Mesenteric fat pad (tissue), 1 donor: Measurements from ENCODE around the gene PALLD. TPM values are rescaled to one million over a fixed set of nuclear protein-coding genes. Genes with fewer than 3 reads are reported as not detected.

Experiments
- DNase-seq: peaks from one replicate; pipeline ENCODE4 v3.0.0-alpha.2; 2020; ENCODE audit warnings: low spot score
- total RNA-seq: library from RNA; stranded (reverse); fragmentation: NEBNext Ultra II Directional; extraction: Animal tissue kit (Norgen Biotek cat#: 25700); gene quantifications from one replicate; pipeline ENCODE4 v1.2.1, GENCODE V29; 2021
- donor health status: DM: yes; HTN: yes; CAD: no.

PALLD gene
- total RNA-seq, 1 donor from 2014 or later = 87.9 TPM

DNA sequence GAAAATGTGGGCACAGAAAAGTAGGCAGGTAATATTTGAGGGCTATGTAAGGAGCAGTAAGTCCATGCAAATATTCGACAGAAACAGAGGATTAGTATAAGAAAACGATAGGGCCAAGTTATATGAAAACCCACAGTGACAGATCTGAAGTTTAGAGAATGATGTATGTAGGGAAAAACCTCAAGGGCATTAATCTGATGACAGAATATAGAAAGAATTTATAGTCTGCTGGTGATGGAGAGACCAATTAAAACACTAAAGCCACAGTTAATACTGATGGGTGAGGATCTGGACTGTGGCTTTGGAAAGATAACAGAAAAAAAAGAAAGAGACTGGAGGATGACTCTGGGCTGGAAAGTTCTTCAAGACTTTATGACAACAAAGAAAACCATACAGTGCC, 169.7 kb downstream of the PALLD start:
- DNase-seq = no peak

DNA sequence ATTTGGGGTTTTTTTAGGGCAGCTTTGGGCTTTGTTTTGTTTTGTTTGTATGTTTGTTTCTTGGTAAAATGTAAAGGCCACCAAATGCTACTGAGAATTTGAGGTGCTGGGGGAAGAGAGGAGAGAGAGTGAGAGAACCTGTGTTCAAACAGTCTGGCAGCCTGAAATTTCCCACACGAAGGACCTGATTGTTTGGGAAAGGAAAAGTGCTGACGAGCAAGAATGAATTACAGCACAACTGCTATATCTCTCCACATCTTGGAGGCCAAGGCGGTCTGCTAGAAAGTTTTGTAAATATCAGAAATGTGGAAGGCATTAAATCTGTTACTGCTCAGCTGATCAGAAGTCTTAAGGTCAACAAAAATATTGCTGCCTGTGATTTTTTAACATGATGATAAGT, 170.5 kb downstream of the PALLD start:
- no peak for DNase-seq

DNA sequence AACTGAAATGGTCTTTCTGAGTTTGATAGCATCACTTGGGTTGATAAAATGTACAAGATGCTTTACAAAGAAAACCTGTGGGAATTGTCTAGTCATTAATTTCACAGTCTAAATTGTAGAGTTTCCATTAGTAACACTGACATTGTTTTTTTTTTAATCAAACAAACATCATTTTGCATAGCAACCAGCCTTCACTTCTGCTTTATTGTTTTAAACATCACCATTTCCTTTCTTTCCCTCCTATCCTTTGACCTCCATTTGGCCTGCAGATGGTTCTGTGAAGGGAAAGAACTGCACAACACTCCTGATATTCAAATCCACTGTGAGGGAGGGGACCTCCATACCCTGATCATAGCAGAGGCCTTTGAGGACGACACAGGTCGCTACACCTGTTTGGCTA, 171.1 kb downstream of the PALLD start:
- no peak for DNase-seq

DNA sequence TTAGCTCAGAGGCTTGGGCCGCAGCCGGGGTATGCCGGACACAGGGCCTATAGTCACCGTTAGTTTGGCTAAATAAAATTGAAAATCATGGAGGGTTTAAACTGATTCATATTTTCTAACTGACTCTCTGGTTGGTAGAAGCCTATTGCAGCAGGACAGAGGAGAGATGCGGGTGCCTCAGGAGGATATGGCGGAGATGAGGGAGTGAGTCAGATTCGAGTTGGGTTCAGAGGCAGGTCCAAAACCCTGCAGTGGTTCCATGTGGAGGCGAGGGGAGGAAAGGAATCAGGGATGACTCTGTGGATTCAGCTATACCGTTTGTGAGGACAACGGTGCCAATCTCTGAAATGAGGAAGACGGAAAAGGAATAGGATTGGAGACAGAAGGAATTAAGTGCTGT, 176.6 kb downstream of the PALLD start:
- no peak for DNase-seq

DNA sequence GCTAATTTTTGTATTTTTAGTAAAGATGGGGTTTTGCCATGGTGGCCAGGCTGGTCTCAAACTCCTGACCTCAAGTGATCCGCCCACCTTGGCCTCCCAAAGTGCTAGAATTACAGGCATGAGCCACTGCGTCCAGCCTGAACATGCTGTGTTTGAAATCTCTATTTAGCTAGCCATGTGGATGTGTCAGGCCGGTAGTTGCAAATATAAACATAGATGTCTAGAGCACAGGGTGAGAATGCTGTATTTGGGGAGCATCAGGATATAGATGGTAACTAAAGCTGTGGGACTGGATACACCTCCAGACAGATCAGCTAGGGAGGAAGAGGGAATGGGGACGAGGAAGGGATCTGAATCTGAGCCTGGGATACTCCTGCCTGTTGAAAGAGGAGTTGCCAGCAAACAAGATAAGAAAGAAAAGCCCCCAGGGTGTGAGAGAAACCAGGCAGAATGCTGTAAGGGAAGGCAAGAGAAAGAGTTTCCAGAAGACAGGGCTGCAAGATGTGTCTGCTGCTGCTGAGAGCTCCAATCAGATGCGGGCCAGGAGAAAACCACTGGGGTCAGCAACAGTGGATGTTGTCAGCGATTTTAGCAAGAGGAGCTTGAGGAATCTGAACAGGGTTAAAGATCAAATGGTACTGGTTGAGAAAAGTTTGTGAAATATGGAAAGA, 177.4 kb downstream of the PALLD start:
- no peak for DNase-seq

DNA sequence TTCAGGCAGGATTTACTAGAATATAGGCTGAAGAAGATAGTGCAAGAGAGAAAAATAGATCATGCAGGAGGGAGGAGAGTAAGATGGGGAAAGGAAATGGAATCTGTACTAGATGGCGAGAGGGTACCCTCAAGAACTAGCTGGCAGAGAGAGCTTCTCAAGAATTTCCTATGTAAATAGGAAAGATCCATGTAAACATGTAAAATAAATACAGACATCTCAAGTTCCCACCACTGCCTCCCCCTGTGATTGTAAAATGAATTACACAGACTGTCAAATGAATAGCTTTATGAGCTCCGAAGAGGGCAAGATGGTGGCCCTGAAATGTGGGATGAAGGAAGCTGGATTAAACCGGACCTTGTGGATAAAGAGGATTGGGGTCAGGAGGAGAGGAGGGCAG, 178.0 kb downstream of the PALLD start:
- DNase-seq = no peak

DNA sequence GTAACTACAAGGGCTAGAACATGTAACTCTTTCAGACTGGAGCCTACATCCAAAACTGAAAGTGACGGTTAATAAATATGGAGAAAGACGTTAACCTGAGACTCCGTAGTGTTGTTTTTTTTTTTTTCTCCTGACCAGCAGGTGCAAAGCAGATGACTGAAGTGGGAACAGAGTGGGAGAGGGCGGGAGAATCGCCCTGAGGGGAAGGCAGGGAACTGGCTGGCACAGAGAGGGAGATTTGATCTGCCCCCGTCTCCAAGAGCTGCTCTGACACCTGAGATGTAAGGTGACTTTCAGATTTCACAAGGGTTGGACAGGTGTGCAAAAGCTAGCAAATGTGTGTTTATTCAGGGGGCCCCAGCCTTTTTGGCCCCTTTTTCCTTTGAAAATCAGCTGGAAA, 180.2 kb downstream of the PALLD start:
- DNase-seq = no peak

DNA sequence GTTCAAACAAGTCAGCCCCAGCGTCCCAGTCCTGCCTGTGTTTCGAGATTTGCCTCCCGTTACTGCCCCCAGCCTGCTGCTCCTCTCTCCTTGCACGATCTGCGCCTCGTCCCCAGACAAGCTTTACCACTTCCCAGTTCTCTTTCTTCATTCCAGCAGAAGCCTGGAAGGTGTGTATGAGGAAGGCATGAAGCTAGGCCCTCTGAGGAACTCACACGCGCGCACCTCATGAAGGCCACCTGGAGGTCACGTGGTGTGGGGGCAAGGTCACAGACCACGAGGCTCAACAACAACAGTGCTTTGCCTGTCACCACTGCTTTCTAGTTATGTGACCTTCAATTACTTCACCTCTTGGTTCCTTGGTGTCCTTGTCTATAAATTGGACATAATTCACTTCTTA, 181.0 kb downstream of the PALLD start:
- DNase-seq = no peak

DNA sequence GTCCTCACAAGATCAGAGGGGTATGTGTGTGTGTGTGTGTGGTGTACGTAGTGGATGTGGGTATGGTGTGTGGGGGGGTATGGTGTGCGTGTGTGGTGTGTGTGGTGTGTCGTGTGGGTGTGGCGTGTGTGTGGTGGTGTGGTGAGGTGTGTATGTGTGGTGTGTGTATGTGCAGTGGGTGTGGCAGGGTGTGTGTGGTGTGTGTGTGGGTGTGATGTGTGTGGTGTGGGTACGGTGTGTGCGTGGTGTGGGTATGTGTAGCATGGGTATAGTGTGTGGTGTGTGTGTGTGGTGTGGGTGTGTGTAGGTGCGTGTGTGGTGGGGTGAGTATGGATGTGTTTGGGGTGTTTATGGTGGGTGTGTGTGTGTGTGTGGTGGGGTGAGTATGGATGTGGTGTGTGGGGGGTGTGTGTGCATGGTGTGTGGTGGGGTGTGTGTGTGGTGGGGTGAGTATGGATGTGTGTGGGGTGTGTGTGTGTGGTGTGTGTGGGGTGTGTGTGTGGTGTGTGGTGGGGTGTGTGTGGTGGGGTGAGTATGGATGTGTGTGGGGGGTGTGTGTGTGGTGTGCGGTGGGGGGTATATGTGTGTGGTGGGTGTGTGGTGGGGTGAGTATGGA, 182.0 kb downstream of the PALLD start:
- no peak for DNase-seq

DNA sequence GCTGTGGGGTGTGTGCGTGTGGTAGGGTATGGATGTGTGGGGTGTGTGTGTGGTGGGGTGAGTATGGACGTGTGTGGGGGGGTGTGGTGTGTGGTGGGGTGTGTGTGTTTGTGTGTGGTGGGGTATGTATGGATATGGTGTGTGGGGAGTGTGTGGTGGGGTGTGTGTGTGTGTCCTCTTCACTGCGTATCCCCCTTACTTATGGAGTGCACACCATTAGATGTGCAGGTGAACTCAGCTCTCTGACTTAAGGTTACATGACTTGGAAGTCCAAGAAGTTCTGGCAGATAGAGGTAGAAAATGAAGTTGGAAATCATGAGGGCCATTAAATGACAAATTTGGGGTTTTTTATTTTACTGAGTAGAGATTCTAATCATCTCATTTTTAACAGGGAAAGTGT, 182.5 kb downstream of the PALLD start:
- no peak for DNase-seq

DNA sequence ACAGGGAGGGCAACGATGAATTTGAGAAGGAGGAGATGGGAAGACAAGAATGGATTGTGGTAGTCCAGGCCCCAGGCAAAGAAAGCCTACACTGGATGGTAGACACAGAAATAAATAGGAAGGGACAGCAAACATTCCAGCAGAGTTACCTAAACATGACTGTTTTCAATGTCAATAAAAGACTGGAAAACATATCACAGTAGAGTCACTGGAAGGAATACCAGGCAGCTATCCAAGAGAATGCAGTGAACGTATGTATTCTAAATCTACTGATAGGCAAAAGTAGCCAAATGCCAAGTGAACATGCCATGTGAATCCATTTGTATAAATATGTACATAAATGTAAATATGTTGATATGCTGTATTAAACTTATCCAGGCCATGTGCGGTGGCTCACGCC, 183.0 kb downstream of the PALLD start:
- DNase-seq = no peak

DNA sequence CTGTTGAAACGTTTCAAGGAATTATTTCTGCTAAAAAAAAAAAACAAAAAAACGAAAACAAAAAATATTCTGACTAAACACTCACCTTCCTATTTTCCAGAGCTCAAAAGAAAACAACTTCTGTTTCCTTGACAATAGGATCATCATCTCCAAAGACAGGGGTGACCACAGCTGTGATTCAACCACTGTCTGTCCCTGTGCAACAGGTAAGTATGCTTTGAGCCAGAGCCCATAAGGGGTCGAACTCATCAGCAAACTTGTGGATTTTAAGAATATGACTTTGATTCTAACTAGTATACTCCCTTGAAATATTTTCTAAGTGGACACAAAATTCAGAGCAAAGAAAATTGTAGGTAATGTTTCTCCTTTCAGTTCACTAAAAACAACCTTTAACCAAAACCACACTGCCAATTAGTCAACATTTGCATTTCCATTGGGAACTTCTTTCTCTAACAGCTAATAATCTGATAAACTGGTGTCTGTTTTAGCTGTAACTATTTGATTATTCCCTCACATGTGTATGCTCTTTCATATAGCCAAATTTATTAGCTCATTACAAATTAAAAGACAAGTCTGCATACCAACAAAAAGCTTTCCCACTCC, 186.1 kb downstream of the PALLD start:
- DNase-seq = no peak

DNA sequence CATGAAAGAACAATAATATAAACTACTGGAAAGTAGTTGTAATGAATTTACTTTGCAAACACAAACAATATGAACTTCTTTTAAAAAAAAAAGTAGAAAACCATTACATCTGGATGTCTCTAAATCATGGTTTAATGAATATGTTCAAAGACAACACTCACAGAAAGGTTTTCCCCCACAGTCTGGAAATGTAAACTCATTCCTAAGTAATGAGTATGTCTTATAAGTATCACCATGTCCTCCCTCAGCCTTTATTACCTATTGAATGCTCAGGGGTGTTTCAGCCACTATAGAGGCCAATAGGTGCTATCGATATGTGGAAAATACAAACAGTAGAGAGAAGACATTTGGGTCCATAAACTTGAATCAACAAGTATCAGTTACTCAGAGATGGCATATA, 186.7 kb downstream of the PALLD start:
- DNase-seq = no peak

DNA sequence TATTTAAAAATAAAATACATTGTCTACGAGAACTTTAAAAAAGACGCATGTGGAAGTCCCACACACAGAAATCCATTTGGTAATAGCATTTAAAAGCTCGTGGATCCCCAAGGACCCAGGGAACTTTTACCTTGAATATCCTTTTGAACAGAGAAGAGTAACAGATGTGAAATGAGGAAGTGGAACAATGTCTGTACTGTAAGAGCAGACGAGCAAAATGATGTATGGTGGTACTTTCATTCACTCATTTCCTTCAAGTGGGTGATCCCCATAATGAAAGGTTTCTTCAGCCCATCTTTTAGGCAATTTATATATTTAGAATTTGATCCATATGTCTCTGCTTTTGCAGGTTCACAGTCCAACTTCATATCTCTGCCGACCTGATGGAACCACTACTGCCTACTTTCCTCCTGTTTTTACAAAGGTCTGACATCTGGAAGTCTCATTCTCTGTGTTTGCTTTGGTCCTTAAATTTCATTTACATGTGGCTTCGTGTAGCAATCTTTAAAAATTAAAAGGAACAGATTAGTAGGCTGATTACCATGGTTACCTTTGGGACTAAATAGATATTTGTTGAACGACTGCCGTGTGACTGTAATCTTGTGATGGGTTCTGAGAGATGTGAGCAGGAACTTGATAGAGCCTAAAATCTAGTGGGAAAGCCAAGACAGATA, 188.4 kb downstream of the PALLD start:
- no peak for DNase-seq

DNA sequence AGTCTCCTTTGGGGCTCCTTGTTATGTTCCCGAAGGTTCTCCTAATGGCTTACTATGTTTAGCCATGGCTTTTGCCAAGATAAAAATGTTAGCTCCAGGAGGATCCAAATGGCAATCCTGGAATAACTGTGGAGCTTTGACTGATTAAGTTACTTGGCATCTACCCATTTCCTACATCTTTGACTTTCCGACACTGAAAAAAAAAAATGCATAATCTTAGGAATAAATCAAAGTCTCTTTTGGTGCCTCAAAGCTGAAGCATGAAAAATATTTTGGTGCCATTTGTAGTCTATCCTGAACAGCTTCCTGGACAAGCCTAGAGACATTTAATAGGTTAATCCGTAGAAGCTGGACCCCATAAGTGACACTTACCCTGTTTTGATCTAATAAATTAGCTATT, 191.7 kb downstream of the PALLD start:
- no peak for DNase-seq

DNA sequence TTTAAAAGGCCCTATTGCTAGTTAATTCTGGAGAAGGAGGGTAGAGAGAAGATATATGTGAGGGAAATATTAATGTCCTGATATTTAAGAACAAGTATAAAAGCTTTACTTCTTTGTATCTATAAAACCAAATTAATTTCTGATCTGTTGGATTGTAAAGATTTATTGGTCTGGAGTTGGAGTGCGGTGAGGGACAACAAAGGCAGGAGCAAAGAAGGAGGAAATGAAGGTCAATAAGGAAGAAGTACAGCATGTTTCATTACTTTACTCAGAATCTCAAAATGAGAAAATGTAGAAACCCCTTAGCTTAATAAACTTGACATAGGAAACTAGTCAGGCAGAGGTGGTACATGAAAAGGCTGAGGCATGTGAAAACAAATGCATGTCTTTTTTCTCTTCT, 192.9 kb downstream of the PALLD start:
- DNase-seq = no peak

DNA sequence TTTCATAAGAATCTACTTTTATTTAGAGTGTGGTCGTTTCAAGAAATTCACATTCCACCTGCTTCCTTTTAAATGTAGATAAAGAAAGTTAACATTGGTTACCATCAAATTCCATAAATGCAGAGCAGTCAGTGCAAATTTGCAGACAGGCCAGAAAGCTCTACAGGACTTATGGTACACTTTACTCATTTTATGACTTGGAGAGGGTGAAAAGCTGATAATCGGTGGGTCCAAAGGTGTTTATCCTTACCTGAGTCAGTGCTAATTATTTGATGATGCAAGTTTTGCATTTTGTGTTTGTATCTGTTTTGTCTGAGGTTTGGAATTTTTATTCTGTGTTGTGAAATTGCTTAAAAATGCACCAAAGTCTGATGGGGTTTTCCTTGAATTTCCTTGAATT, 193.3 kb downstream of the PALLD start:
- no peak for DNase-seq

DNA sequence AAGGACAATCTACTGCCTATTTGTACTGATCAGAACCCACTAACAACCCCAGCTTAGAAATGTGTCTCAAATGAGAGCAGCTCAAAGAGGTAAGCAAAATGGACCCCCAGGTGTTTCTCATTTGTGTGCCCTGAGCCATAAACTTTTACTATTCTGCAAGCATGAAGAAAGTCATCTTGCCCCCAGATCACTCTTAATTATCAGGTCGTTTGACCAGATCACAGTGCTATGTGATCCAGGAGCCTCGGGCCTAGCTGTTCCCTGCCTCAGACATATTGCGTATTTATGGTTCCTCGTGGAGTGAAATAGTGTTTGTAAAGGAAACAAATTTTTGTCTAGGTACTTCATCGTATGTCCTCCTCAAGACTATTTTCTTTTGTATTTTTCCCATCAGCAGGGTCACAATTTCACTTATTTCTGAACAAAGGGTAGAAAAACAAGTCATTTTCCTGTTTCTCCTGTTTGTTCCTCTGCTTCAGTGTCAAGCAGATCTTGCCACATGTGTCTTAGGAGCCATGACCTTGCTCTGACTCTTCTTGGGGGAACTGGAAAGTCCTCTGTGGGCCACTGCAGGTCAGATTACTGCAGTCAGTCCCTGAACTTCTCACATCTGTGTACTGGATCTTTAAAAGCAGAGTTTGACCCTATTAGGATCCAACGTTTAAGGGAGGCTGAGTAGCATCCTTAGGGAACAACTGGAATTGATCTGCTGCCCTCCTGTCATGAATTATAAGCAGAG, 194.9 kb downstream of the PALLD start:
- DNase-seq = no peak

DNA sequence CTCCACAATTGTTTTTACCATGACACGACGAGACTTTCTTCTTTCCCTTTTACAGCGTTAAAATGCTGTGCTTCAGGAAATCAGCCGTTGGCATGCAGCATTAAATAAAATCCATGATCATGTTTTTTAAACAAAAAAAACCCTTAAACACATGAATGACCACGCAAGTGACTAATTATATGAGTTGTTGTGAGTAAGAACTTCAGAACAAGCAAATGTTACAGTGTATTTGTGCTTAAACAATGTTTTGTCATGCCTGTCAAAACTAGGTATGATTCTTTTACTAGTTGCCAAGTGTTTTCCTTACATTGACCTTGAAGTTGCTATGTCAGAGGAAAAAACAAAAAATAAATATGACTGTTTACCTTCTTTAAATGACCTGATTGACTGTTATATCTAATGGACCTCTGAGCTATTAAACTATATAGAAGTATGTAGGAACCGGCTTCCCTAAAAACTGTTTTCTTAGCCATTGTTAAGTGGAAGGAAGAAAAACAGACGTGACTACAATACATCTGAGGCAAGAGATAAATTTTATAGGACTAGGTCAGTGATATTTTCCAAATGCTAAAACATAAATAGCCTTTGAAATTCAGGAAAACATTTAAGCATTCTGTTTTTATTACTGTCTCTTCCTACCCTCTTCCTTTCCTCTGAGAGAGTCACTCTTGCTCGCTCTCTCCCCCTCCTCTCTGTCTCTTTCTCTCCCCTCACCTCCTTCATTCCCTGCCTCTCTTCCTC, 197.1 kb downstream of the PALLD start:
- no peak for DNase-seq

DNA sequence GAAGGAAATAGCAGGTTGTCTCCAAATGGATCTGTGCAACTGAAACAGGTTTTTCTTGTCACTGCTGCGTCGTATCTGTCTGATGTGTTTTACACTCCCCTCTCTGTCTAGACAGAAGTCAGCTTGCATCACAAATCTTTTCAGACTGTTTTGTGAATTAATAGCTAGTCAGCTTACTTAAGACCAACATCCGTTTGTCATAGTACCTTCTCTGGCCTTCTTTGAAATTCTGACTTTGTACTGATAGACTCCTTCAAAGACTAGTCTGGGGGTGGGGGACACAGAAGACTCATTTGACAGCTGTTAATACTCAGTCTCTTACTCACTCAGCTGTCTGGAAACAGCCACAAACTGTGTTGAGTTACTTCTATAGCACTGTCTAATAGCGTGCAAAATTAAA, 197.8 kb downstream of the PALLD start:
- no peak for DNase-seq

DNA sequence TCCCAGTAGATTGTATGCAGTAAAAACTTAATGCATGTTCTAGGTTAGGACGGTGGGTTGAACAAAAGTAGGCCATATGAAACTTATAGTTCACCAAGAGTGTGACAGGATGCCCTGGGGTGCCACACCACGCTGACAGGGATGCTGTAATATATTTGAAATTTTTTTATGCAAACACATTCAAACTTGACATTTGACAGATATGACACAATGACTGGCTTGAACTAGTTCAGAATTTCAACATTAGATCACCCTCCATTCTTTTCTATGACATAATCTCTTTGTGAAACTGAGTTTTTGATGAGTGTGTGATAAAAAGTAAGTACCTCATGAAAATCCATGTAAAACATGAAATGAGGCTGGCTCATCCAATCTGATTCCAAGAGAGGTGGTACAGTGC, 198.4 kb downstream of the PALLD start:
- DNase-seq = no peak
